NCI-H774 (cell line): ENCODE measurements around the gene TEP1.
"Not testable (repeated sequence)": the region's sequence is repeated elsewhere in the genome, so short reads cannot be mapped to it uniquely, and the experiment has no call there.

ENCODE experiments used
- DNase-seq: peaks from one replicate; lab custom pipeline; 2025; lab: John Stamatoyannopoulos, UW

Gene TEP1

DNA sequence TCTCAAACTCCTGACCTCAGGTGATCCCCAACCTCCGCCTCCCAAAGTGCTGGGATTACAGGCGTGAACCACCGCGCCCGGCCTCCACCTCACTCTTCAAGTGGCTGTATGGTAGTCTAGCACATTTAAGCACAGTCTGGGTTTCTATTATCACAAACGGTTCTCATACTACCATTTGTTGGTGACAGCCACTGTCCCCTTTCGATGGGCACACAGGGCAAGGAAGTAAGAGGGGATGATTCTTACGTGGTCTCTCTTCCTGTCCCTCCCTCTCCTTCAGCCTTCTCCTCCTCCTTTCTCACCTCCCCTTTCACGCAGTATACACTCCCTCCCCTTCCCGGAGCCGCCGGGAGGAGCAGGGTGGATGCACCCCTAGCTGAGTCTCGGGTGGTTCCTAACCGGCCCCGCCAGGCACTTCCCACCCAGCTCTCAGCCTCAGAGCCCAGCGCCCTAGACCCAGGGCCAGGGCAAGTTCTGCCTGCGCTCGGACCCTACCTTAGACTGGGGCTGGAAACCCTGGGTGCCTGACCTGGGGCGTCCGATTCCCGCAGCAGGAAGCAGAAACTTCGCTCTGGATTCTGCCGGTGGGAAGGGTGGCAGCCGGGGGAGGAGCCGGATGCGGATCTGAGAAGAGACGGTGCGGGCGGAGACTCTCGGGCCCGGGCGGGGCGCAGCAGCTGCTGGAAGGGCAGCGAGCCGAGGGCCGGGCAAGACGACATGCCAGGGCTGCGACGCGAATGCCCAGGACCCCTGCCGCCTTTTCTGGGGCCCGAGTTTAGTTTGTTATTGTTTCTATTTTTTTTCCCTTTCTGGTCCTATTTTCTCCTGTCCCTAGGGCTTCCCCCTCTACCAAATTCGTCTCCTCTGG, at the start of gene TEP1:
TEP1 (minus strand) TSS at position 626 of the 868 bp plus-strand sequence. CDS start 5,062 bp downstream, outside the sequence.
- peak; percentile 81 for DNase-seq

DNA sequence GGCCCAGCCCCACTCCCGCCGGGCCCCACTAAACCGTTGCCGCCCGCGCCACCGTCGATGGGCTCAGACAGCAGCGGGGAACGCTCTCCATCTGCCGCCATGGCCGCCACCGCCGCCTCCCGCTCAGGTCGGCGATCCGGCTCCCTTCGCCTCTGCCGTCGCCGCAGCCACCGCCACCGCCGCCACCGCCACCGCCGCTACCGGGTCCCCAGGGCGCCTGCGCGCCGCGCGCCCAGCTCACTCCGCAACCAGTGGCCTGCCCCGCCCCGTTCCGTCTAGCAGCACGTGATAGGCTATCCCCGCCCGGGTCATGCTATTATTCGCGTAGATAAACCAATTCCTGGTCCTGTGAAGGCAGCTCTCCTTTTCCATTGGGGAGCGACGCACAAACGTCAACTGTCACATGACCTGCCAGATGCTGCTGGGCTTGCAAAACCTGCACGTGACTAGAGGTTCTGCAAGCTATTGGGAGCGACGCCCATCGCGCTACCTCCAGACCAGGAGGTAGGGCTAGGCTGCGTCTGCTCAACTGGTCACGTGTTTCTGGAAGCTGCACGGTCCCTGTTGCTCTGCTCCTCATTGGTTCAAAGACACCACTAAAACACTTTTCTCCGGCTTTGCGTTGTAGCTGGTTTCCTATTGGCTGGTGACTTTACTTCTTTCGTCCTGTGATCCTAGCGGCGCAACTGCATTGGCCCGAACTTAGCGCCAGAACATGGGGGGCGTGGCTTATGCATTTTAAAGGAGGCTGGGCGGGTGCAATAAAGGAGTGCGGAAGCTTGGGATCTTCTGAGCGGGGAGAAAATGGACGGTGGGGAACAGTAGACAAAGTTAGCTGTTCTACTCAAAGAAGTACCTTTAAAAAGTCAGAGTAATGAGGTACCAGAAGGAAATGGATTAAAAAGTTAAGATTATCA, 48.2 kb upstream of the TEP1 start, which contains the start of gene PIP4P1:
PIP4P1 (minus strand) TSS at position 210 of the 917 bp plus-strand sequence; CDS start at position 101, 109 bp downstream.
- DNase-seq = peak; percentile 99

DNA sequence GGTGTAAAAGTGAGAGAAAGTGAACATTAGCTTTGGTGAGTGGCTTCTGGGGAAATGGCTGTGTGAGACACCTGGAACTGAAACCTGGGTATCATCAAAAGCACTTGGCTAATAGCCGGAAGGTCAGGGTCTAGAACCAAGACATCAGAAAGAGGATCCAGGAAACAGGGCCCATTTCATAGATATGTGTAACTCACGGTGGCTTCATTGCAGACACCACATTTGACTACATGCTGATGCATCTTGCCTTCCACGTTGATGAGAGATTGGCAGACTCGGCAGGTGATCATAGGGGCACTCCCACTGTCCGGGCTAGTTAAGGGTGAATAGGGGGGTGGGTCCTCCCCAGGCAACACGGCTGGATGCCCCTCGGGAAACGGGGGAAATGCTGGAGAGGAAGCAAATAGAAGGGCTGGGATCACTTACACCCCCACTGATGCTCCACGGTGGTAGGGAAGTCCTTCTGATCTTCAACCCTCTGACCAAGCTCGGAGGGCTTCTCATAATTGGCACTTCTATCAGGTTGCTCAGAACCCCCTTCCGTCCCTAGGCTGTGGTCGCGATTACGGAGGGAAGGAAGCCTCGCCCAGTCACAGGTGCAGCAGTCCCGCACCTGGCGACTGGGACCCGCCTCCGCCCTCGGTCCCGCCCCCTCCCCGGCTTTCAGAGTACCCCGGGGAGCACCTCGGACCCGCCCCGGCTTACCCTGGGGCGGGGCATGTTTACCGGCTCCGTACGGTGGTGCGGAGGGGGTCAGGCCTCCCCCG, 47.3 kb upstream of the TEP1 start:
- peak; percentile 65 for DNase-seq

- DNase-seq = no peak
Observed at GRCh38 chr14:20458031-20458789, 44.9 kb upstream of the TEP1 start.

DNA sequence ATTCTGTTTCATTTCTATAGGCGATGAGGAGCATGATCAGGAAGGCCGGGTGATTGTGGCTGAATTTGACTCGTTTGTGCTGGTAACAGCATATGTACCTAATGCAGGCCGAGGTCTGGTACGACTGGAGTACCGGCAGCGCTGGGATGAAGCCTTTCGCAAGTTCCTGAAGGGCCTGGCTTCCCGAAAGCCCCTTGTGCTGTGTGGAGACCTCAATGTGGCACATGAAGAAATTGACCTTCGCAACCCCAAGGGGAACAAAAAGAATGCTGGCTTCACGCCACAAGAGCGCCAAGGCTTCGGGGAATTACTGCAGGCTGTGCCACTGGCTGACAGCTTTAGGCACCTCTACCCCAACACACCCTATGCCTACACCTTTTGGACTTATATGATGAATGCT, 43.7 kb upstream of the TEP1 start:
- DNase-seq = no peak

- no peak for DNase-seq
Observed at GRCh38 chr14:20455355-20456300, 42.3 kb upstream of the TEP1 start.

DNA sequence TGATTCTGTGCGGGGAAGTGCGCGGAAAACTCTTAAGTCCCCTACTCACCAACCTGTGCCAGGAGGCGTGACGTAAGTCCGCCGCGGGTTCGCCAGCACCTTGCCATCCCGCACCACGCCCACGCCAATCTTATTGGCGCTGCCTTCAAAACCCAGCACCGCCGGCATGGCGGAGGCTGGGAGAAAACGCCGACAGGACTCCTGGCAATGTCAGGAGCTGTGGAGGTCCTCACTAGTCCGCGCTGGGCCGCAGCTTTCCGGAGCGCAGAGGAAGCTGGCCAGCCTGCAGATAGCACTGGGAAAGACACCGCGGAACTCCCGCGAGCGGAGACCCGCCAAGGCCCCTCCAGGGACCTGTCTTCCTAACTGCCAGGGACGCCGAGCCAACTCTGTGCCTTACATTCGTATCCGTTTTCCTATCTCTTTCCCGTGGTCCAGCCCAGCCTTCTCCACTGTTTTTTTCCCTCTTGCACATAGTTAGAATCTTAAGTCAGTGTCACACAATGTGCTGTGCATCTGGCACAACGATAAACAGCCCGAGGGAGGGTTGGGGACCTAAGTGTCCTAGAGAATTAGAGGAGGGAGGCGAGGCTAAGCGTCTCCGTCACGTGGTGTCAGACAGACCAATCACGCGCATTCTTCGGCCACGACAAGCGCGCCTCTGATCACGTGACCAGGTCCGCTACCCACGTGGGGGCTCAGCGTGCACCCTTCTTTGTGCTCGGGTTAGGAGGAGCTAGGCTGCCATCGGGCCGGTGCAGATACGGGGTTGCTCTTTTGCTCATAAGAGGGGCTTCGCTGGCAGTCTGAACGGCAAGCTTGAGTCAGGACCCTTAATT, 41.4 kb upstream of the TEP1 start, which contains the start of the genes APEX1 and OSGEP:
APEX1 (plus strand) TSS at position 711 of the 839 bp plus-strand sequence. CDS start 420 bp downstream, outside the sequence.
OSGEP (minus strand) TSS at position 297 of the 839 bp plus-strand sequence; CDS start at position 168, 129 bp downstream.
- DNase-seq = peak; percentile 98

DNA sequence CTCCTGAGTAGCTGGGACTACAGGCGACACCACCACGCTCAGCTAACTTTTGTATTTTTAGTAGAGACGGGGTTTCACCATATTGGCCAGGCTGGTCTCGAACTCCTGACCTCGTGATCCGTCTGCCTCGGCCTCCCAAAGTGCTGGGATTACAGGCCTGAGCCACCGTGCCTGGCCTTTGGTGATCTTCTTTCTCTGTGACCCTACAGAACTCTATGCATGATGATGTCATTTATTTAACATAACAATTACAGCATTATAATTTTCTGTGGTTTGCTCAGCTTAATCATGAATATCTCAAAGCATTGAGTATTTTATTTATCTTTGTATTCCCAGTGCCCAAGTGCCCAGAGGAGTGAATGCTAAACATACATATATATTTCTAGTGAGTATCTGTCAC, 39.5 kb upstream of the TEP1 start:
- DNase-seq = not testable (repeated sequence)

- DNase-seq = no peak
Observed at GRCh38 chr14:20446889-20447288, 33.6 kb upstream of the TEP1 start.

- not testable (repeated sequence) for DNase-seq
Observed at GRCh38 chr14:20443650-20444049, 30.3 kb upstream of the TEP1 start.

- no peak for DNase-seq
Observed at GRCh38 chr14:20441461-20441860, 28.2 kb upstream of the TEP1 start.

DNA sequence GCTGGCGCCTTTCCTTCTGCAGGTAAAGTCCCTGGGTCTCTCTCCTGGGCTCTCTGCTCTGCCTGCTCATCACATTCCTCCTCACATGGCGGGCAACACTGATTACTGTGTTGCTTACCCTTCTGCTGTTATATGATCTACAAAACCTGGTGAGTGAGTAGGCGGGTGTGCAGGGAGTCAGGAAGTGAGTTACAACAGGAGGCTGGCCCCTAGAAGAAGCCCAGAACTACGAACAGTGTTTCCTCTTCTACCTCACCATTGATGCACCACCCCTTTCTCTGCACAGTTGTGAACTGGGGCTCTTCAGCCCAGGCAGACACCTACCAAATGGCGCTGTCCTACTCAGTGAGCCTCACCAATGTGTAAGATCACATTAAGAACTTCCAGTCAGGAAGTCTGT, 27.6 kb upstream of the TEP1 start:
- no peak for DNase-seq

- no peak for DNase-seq
Observed at GRCh38 chr14:20440465-20440864, 27.2 kb upstream of the TEP1 start.

DNA sequence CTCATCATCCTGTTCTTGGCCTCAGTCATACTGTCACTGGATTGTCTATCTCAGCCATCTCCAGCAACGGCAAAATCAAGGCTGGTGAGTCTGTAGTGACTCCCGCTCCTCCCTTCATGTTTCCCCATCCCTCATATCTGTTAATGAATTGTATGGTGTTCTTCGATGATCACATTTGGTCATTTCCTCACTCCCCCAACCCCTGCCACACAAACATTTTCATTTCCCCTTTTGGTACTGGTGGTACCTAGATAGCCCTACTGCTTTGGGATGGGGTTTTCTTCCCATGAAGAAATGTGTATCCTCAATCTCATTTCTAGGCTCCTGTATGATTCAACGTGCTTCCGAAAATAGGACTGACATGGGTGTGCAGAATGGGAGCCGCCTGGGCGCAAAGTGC, 25.4 kb upstream of the TEP1 start:
- no peak for DNase-seq

GRCh38 chr14:20436363-20436755, 23.1 kb upstream of the TEP1 start:
- no peak for DNase-seq

DNA sequence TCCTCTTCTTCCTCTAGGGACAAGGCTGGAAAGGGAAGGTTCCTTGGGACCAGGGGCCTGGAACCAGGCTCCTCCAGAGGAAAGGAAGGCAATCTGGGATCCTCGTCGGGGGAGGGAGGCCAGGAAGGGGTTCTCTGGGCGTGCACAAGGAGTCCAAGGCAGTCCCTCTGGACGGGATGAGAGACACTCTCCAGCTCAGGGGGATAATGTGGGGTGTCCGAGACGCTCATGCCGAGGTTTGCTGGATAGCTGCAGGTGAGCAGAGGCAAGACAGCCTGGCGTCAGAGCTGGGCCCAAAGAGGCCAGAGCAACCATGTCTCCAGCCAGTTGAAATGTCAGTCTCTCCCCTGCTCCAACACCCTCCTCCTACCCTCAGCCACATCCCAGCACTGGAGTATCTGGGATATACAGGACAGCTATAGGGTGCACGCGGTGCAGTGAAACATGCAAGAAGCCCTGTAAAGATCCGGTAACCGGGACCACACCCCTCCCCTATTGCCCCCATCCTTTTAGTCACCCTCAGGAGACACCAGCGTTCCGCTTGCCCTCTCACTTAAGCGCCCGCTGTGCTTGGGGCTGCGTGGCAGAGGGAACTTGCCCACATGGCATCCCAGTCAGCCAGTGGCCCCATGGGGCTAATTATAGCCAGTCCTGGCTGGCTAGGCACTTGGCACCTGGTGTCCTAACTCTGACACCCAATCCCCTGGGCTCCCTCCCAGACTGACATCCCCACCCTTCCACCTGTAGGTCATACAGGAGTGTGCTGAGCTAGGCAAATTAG, 22.5 kb upstream of the TEP1 start, which contains the start of gene KLHL33:
KLHL33 (minus strand) TSS at position 585 of the 781 bp plus-strand sequence; CDS start at position 230, 355 bp downstream.
- DNase-seq = no peak

GRCh38 chr14:20434701-20435581, 21.6 kb upstream of the TEP1 start:
- DNase-seq = no peak
